Gastrocnemius medialis (tissue), 4 donors: ENCODE measurements around the gene SGSM2. TPM values are rescaled to one million over a fixed set of nuclear protein-coding genes. Genes with fewer than 3 reads are reported as not detected.
A peak's percentile ranks its signal among the peaks of the same experiment; 100 is the strongest.

ENCODE experiments used
- ATAC-seq, 2 donors: fragments of 150-250 bp; one replicate each; pipeline ENCODE4 v1.9.1; 2016
- DNase-seq, 2 donors: peaks; one replicate each; pipeline ENCODE4 v3.0.0-alpha.2; 2019
- H3K27ac ChIP-seq, 4 donors: fragments of 200-600 bp; sonication (generic); 1 replicate in 1 of 4; 2 replicates in 3 of 4; pipeline ENCODE4 v1.5.1; 2016 to 2018; ENCODE audit warnings: mild to moderate bottlenecking in 2 of 4, moderate library complexity in 1 of 4
- H3K27me3 ChIP-seq, 3 donors: fragments of 200-600 bp; sonication (generic) in 2 of 3; 1 replicate in 1 of 3; 2 replicates in 2 of 3; pipeline versions ENCODE4 v1.5.1 to v1.6.0; 2016 to 2019; ENCODE audit warnings: mild to moderate bottlenecking in 1 of 3, moderate library complexity in 1 of 3
- H3K36me3 ChIP-seq, 2 donors: fragments of 200-600 bp; sonication (generic) in 1 of 2; one replicate each; pipeline ENCODE4 v1.5.1; 2017 to 2018
- H3K4me1 ChIP-seq, 2 donors: fragments of 200-600 bp; sonication (generic) in 1 of 2; one replicate each; pipeline ENCODE4 v1.5.1; 2016 to 2017; ENCODE audit warnings: mild to moderate bottlenecking in 2 of 2
- H3K4me3 ChIP-seq, 4 donors: fragments of 200-600 bp; sonication (generic) in 3 of 4; 1 replicate in 1 of 4; 2 replicates in 3 of 4; pipeline ENCODE4 v1.5.1; 2016 to 2019; ENCODE audit warnings: mild to moderate bottlenecking in 2 of 4
- H3K9me3 ChIP-seq, 3 donors: fragments of 200-600 bp; sonication (generic) in 2 of 3; 1 replicate in 1 of 3; 2 replicates in 2 of 3; pipeline ENCODE4 v1.5.1; 2016 to 2019
- POLR2A ChIP-seq, 2 donors: fragments of 450-650 bp; IDR thresholded peaks; one replicate each; pipeline ENCODE4 v1.6.1; 2017; ENCODE audit warnings: antibody characterized with exemption in 2 of 2, mild to moderate bottlenecking in 2 of 2, moderate library complexity in 2 of 2
- in situ Hi-C, 4 donors: fragments of 200-750 bp; cut with MboI; loops; one replicate each; pipeline versions ENCODE4 v1.15.0 to v1.8.0; 2017; ENCODE audit warnings: low sequenced_read_pairs in 4 of 4
- intact Hi-C: fragments of 100-400 bp; cut with DNase I; formaldehyde crosslinking; loops from one replicate; pipeline ENCODE4 v1.15.1; 2023; ENCODE audit warnings: low total_unique reads
- total RNA-seq, 4 donors: library from RNA; depleted of rRNA; stranded (reverse); fragments of >200 nt; gene quantifications; one replicate each; pipeline versions ENCODE4 v1.1.0 to v1.2.3, GENCODE V29; 2016
- TF ChIP-seq, protein P1 (sequence below), 5 experiments: fragments of 450-650 bp in 3 of 5; fragments of 200-600 bp in 2 of 5; sonication (generic) in 2 of 5; IDR thresholded peaks in 4 of 5; conservative IDR thresholded peaks in 1 of 5; 1 replicate in 4 of 5; 2 replicates in 1 of 5; pipeline ENCODE4 v1.5.1; 2016 to 2019; ENCODE audit warnings: antibody characterized with exemption in 5 of 5, mild to moderate bottlenecking in 3 of 5, moderate library complexity in 3 of 5

SGSM2 gene
- total RNA-seq, 4 donors from 2014 or later: 6.1 to 20.1 (median 9.6) TPM

DNA sequence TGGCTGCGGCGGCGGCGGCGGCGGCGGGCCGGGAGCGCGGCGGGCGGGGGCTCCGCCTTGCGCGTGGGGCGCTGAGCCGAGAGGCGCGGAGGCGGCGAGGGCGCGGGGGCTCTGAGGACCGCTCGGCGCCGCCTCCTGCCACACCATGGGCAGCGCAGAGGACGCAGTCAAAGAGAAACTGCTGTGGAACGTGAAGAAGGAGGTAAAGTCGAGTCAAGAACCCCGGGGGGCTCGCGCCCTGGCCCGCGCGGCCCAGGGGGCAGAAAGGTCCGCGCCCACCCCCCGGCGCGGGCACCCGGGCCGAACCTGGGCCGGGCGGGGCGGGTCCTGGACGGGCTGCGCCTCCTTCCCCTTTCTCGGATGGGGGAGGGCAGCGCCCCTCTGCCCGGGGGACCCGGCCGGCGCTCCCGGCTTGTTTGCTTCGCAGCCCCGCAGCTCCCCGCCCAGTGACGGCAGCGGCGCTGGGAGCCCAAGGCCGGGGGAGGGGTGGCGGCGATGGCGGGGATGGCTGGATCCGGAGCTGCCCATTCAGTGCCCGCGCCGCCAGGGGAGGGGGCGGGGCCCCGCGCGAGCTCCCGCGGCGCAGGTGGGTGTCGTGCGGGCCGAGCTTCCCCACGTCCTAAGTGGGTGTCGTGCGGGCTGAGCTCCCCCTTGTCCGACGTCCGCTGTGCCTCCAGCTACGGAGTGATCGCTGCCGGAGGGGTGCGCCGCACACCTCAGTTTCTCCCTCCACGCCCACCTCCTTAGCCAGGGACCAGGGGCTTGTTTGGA is 428 bp downstream of the SGSM2 start:
- peak overlapping the region; percentile 87 to 94 (median 92) for H3K27ac ChIP-seq
- intact Hi-C loops: loop anchor here (2.0 to 5.0 kb wide), 3 partner anchors 15 to 285 kb away; partner anchors contain the start of gene MNT

DNA sequence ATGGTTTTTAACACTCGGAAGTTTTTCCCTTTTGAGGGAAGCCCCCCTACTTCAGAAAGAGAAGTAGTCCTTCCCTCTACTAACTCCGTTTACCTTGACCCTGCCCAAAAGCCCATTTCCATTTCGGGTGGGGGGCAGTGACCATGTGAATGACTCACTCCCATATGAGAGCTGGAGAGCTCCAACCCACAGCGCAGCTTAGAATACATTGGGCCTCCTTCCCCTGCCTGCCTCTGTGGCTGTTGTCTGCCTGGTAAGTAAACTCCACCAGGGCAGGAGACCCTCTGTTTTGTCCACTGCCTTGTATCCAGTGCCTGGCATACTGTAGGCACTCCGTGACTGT is 985 bp downstream of the SGSM2 start:
- Histone ChIP-seq H3K9me3 (no peaks in the 10 kb centered on the region), H3K36me3 (peaks cover 4 to 20% of the 10 kb centered on the region in 2 donors), H3K4me1 (peaks cover 14 to 27% of the 10 kb centered on the region in 2 donors), H3K27ac (peak overlapping the region; percentile 87 to 94 (median 92)), H3K27me3 (no peaks in the 10 kb centered on the region), H3K4me3 (peak overlapping the region; percentile 71 to 90 (median 82))
- in situ Hi-C loops: no loop called here
- no peak for ATAC-seq
- no peak for DNase-seq
- intact Hi-C loops: loop anchor here (5.0 kb wide), 2 partner anchors 64 to 286 kb away; partner anchors contain the start of gene MNT
- TF ChIP-seq, protein P1, sequence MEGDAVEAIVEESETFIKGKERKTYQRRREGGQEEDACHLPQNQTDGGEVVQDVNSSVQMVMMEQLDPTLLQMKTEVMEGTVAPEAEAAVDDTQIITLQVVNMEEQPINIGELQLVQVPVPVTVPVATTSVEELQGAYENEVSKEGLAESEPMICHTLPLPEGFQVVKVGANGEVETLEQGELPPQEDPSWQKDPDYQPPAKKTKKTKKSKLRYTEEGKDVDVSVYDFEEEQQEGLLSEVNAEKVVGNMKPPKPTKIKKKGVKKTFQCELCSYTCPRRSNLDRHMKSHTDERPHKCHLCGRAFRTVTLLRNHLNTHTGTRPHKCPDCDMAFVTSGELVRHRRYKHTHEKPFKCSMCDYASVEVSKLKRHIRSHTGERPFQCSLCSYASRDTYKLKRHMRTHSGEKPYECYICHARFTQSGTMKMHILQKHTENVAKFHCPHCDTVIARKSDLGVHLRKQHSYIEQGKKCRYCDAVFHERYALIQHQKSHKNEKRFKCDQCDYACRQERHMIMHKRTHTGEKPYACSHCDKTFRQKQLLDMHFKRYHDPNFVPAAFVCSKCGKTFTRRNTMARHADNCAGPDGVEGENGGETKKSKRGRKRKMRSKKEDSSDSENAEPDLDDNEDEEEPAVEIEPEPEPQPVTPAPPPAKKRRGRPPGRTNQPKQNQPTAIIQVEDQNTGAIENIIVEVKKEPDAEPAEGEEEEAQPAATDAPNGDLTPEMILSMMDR (IDR thresholded peaks at IDR 0.05 in 4 of 5, conservative IDR thresholded peaks at IDR 0.05 in 1 of 5): no peak
- TF ChIP-seq POLR2A (IDR thresholded peaks at IDR 0.05): no peak

More for the DNA sequence above, 428 bp downstream of the SGSM2 start:
- in situ Hi-C loops: no loop called here
- peak; percentile 57 for ATAC-seq
- Histone ChIP-seq H3K4me1 (peaks cover 14 to 27% of the 10 kb centered on the region in 2 donors), H3K9me3 (no peaks in the 10 kb centered on the region), H3K36me3 (peaks cover 5 to 26% of the 10 kb centered on the region in 2 donors), H3K4me3 (peak overlapping the region; percentile 71 to 90 (median 82)), H3K27me3 (no peaks in the 10 kb centered on the region)
- DNase-seq: peak; percentile 44 to 64
- TF ChIP-seq POLR2A (IDR thresholded peaks at IDR 0.05): peak; percentile 52 to 56
- TF ChIP-seq, protein P1 (IDR thresholded peaks at IDR 0.05 in 4 of 5, conservative IDR thresholded peaks at IDR 0.05 in 1 of 5): peak in 1 of 5 experiments; percentile 11

GRCh38 chr17:2343421-2343820 is 6.1 kb downstream of the SGSM2 start:
- no peak overlapping the region for H3K27ac ChIP-seq
- TF ChIP-seq, protein P1 (IDR thresholded peaks at IDR 0.05 in 4 of 5, conservative IDR thresholded peaks at IDR 0.05 in 1 of 5): no peak
- TF ChIP-seq POLR2A (IDR thresholded peaks at IDR 0.05): no peak
- H3K27me3 ChIP-seq: no peaks in the 10 kb centered on the region
- DNase-seq (no peak), ATAC-seq (no peak)
- H3K4me3 ChIP-seq: no peak overlapping the region
- intact Hi-C loops: no loop called here
- no peaks in the 10 kb centered on the region for H3K36me3 ChIP-seq
- H3K9me3 ChIP-seq: no peaks in the 10 kb centered on the region
- in situ Hi-C loops: no loop called here
- peaks cover 10 to 11% of the 10 kb centered on the region in 2 donors for H3K4me1 ChIP-seq

DNA sequence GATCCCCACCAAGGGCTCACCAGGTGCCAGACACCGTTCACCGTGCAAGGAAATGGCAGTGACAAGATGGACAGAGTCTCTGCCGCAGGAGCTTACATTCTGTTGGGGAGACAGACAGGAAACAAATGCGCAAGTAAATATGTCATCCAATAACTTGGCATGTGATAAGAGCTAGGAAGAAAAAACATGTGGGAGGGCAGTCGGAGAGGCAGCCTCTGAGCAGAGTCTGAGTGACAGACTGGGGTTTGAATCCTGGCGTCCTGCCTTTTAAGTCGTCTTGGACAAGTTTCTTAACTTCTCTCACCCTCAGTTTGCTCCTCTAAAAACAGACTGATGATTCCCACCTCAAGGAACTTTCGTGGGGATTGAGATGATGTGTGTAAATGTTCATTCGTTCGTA is 7.2 kb downstream of the SGSM2 start:
- in situ Hi-C loops: no loop called here
- no peak for TF ChIP-seq POLR2A (IDR thresholded peaks at IDR 0.05)
- TF ChIP-seq, protein P1 (IDR thresholded peaks at IDR 0.05 in 4 of 5, conservative IDR thresholded peaks at IDR 0.05 in 1 of 5): no peak
- H3K27me3 ChIP-seq: no peaks in the 10 kb centered on the region
- ATAC-seq (no peak), DNase-seq (no peak)
- peaks cover 11 to 14% of the 10 kb centered on the region in 2 donors for H3K4me1 ChIP-seq
- no peak overlapping the region for H3K4me3 ChIP-seq
- H3K9me3 ChIP-seq: no peaks in the 10 kb centered on the region
- intact Hi-C loops: no loop called here
- H3K36me3 ChIP-seq: no peaks in the 10 kb centered on the region
- H3K27ac ChIP-seq: no peak overlapping the region
